Muscle layer of colon (tissue), 2 donors: ENCODE results near the gene ADAMTS2.

Experiments
- H3K27ac ChIP-seq: one replicate; pipeline ENCODE4 v1.7.0; 2013; ENCODE audit warnings: low read depth, mild to moderate bottlenecking, low read length, moderate library complexity
- H3K27me3 ChIP-seq, 2 donors: one replicate each; pipeline ENCODE4 v1.7.0; 2013; ENCODE audit warnings: low read length in 2 of 2, mild to moderate bottlenecking in 2 of 2; ENCODE audit not compliant: insufficient read depth in 2 of 2, control insufficient read depth in 1 of 2
- H3K36me3 ChIP-seq: one replicate; pipeline ENCODE4 v1.7.0; 2013; ENCODE audit warnings: mild to moderate bottlenecking, low read length; ENCODE audit not compliant: insufficient read depth
- H3K4me1 ChIP-seq: one replicate; pipeline ENCODE4 v1.7.0; 2013; ENCODE audit warnings: mild to moderate bottlenecking, low read length; ENCODE audit not compliant: insufficient read depth
- H3K4me3 ChIP-seq, 2 donors: one replicate each; pipeline ENCODE4 v1.7.0; 2013; ENCODE audit warnings: low read length in 2 of 2, low read depth in 1 of 2, mild to moderate bottlenecking in 1 of 2, moderate library complexity in 1 of 2
- H3K9ac ChIP-seq: one replicate; pipeline ENCODE4 v1.7.0; 2013; ENCODE audit warnings: low read length
- H3K9me3 ChIP-seq: one replicate; pipeline ENCODE4 v1.7.0; 2013; ENCODE audit warnings: mild to moderate bottlenecking, low read length
- donor health status: abdominal sarcoma.
- donor health status: Adenocarcinoma of cecum.

ADAMTS2 gene

GRCh38 chr5:179198825-179199224, 146.4 kb downstream of the ADAMTS2 start:
- H3K27me3 ChIP-seq = no peaks in the 10 kb centered on the region
- no peaks in the 10 kb centered on the region for H3K4me1 ChIP-seq
- H3K27ac ChIP-seq = no peak overlapping the region
- no peak overlapping the region for H3K4me3 ChIP-seq
- no peak overlapping the region for H3K9ac ChIP-seq
- no peaks in the 10 kb centered on the region for H3K36me3 ChIP-seq
- no peaks in the 10 kb centered on the region for H3K9me3 ChIP-seq

GRCh38 chr5:179196405-179197079, 148.7 kb downstream of the ADAMTS2 start:
- no peaks in the 10 kb centered on the region for H3K9me3 ChIP-seq
- H3K36me3 ChIP-seq = no peaks in the 10 kb centered on the region
- H3K4me1 ChIP-seq = no peaks in the 10 kb centered on the region
- H3K27ac ChIP-seq = no peak overlapping the region
- no peak overlapping the region for H3K9ac ChIP-seq
- no peaks in the 10 kb centered on the region for H3K27me3 ChIP-seq
- no peak overlapping the region for H3K4me3 ChIP-seq

- no peaks in the 10 kb centered on the region for H3K27me3 ChIP-seq
- no peak overlapping the region for H3K4me3 ChIP-seq
- no peak overlapping the region for H3K9ac ChIP-seq
- H3K36me3 ChIP-seq = no peaks in the 10 kb centered on the region
- no peaks in the 10 kb centered on the region for H3K9me3 ChIP-seq
- H3K27ac ChIP-seq = no peak overlapping the region
- H3K4me1 ChIP-seq = no peaks in the 10 kb centered on the region
Observed at GRCh38 chr5:179195561-179196404, 149.5 kb downstream of the ADAMTS2 start.

- no peak overlapping the region for H3K27ac ChIP-seq
- no peaks in the 10 kb centered on the region for H3K4me1 ChIP-seq
- H3K9me3 ChIP-seq = no peaks in the 10 kb centered on the region
Observed at GRCh38 chr5:179194941-179195381, 150.3 kb downstream of the ADAMTS2 start.

GRCh38 chr5:179194201-179194910, 150.9 kb downstream of the ADAMTS2 start:
- no peak overlapping the region for H3K4me3 ChIP-seq
- H3K27ac ChIP-seq = no peak overlapping the region
- H3K27me3 ChIP-seq = no peaks in the 10 kb centered on the region

More at GRCh38 chr5:179194941-179195381, 150.3 kb downstream of the ADAMTS2 start:
- Histone ChIP-seq H3K4me3 (no peak overlapping the region), H3K27me3 (no peaks in the 10 kb centered on the region), H3K36me3 (no peaks in the 10 kb centered on the region), H3K9ac (no peak overlapping the region)

GRCh38 chr5:179193746-179194145, 151.5 kb downstream of the ADAMTS2 start:
- Histone ChIP-seq H3K27ac (no peak overlapping the region), H3K9ac (no peak overlapping the region), H3K36me3 (no peaks in the 10 kb centered on the region), H3K4me3 (no peak overlapping the region), H3K27me3 (no peaks in the 10 kb centered on the region), H3K4me1 (no peaks in the 10 kb centered on the region), H3K9me3 (no peaks in the 10 kb centered on the region)

More at GRCh38 chr5:179194201-179194910, 150.9 kb downstream of the ADAMTS2 start:
- Histone ChIP-seq H3K9ac (no peak overlapping the region), H3K9me3 (no peaks in the 10 kb centered on the region), H3K4me1 (no peaks in the 10 kb centered on the region), H3K36me3 (no peaks in the 10 kb centered on the region)

GRCh38 chr5:179192891-179193470, 152.3 kb downstream of the ADAMTS2 start:
- H3K4me1 ChIP-seq = no peaks in the 10 kb centered on the region
- H3K9ac ChIP-seq = no peak overlapping the region
- H3K27me3 ChIP-seq = no peaks in the 10 kb centered on the region
- H3K4me3 ChIP-seq = no peak overlapping the region
- no peak overlapping the region for H3K27ac ChIP-seq
- H3K36me3 ChIP-seq = no peaks in the 10 kb centered on the region
- no peaks in the 10 kb centered on the region for H3K9me3 ChIP-seq

GRCh38 chr5:179192185-179192890, 152.9 kb downstream of the ADAMTS2 start:
- Histone ChIP-seq H3K4me3 (no peak overlapping the region), H3K36me3 (no peaks in the 10 kb centered on the region), H3K27me3 (no peaks in the 10 kb centered on the region), H3K4me1 (no peaks in the 10 kb centered on the region), H3K27ac (no peak overlapping the region), H3K9me3 (no peaks in the 10 kb centered on the region), H3K9ac (no peak overlapping the region)

- no peak overlapping the region for H3K27ac ChIP-seq
- no peaks in the 10 kb centered on the region for H3K27me3 ChIP-seq
- no peak overlapping the region for H3K4me3 ChIP-seq
- H3K9ac ChIP-seq = no peak overlapping the region
- H3K9me3 ChIP-seq = no peaks in the 10 kb centered on the region
- no peaks in the 10 kb centered on the region for H3K4me1 ChIP-seq
- no peaks in the 10 kb centered on the region for H3K36me3 ChIP-seq
Observed at GRCh38 chr5:179191506-179192184, 153.6 kb downstream of the ADAMTS2 start.

GRCh38 chr5:179190851-179191505, 154.3 kb downstream of the ADAMTS2 start:
- Histone ChIP-seq H3K36me3 (no peaks in the 10 kb centered on the region), H3K9me3 (no peaks in the 10 kb centered on the region), H3K4me3 (no peak overlapping the region), H3K27me3 (no peaks in the 10 kb centered on the region), H3K9ac (no peak overlapping the region), H3K4me1 (no peaks in the 10 kb centered on the region), H3K27ac (no peak overlapping the region)
